DMS53 treated with DMSO at 0.1 percent for 48 hours (cell line): Measurements from ENCODE around the gene TOMM22.

Source experiments
- DNase-seq: peaks from one replicate; lab custom pipeline; 2025; ENCODE audit not compliant: unreplicated experiment; lab: John Stamatoyannopoulos, UW

The TOMM22 gene

GRCh38 chr22:38696606-38697424 is 15.1 kb downstream of the TOMM22 start:
- DNase-seq = peak; percentile 5

GRCh38 chr22:38697425-38698089 is 15.8 kb downstream of the TOMM22 start:
- DNase-seq = no peak

- DNase-seq = no peak
Measured at GRCh38 chr22:38698407-38699094, 16.8 kb downstream of the TOMM22 start.

- DNase-seq = no peak
Measured at GRCh38 chr22:38699143-38699542, 17.4 kb downstream of the TOMM22 start.

- DNase-seq = no peak
Measured at GRCh38 chr22:38699784-38700183, 18.0 kb downstream of the TOMM22 start.

- DNase-seq = peak; percentile 36
Measured at GRCh38 chr22:38700270-38700788, 18.6 kb downstream of the TOMM22 start.

GRCh38 chr22:38700789-38701628 is 19.3 kb downstream of the TOMM22 start, which contains the start of gene JOSD1:
TSS of gene JOSD1 (minus strand) at chr22:38700943. CDS start at chr22:38699987, 956 bp downstream.
- DNase-seq = peak; percentile 51

- no peak for DNase-seq
Measured at GRCh38 chr22:38704654-38705234, 23.0 kb downstream of the TOMM22 start.

- peak; percentile 99 for DNase-seq
Measured at GRCh38 chr22:38705235-38706100, 23.7 kb downstream of the TOMM22 start, which contains the start of gene GTPBP1. TSS of gene GTPBP1 (plus strand) at chr22:38705944. CDS start at chr22:38705956, 12 bp downstream.

GRCh38 chr22:38706101-38706900 is 24.5 kb downstream of the TOMM22 start:
- no peak for DNase-seq

- DNase-seq = no peak
Measured at GRCh38 chr22:38706901-38707195, 25.1 kb downstream of the TOMM22 start.

- peak; percentile 34 for DNase-seq
Measured at GRCh38 chr22:38707346-38707745, 25.6 kb downstream of the TOMM22 start.

- DNase-seq = no peak
Measured at GRCh38 chr22:38707984-38708383, 26.2 kb downstream of the TOMM22 start.

GRCh38 chr22:38709306-38709705 is 27.5 kb downstream of the TOMM22 start:
- DNase-seq = no peak

- no peak for DNase-seq
Measured at GRCh38 chr22:38710351-38710750, 28.6 kb downstream of the TOMM22 start.

- no peak for DNase-seq
Measured at GRCh38 chr22:38710866-38711265, 29.1 kb downstream of the TOMM22 start.

- no peak for DNase-seq
Measured at GRCh38 chr22:38712486-38713207, 30.9 kb downstream of the TOMM22 start.

GRCh38 chr22:38713921-38714320 is 32.2 kb downstream of the TOMM22 start:
- DNase-seq = no peak
